ENCODE results near the gene MSI2.

The MSI2 gene

DNA sequence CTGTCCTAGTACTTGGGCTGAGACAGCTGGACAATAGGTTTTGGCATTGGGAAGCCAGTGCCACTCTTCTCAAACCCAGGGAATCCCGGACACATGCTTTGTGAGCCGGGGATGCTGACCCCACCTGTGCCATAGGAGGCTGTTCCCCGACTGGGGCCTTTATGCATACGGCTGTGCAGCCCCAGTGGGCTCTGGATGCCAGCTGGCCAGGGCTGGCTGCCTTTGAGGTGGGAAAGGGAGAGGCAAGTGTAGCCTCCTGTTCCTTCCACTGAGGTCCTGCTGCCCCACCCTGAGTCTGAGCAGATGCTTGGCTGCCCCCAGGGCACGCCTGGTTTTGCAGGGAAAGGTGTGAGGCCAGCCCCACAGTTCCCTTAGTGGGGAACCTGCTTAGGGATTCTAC, 383.1 kb downstream of the MSI2 start:
- no peaks in the 10 kb centered on the region for H3K27me3 ChIP-seq (ENCODE audit: control insufficient read depth, insufficient read depth, low read length)
- no peak overlapping the region for H3K4me3 ChIP-seq (ENCODE audit: low read length)

DNA sequence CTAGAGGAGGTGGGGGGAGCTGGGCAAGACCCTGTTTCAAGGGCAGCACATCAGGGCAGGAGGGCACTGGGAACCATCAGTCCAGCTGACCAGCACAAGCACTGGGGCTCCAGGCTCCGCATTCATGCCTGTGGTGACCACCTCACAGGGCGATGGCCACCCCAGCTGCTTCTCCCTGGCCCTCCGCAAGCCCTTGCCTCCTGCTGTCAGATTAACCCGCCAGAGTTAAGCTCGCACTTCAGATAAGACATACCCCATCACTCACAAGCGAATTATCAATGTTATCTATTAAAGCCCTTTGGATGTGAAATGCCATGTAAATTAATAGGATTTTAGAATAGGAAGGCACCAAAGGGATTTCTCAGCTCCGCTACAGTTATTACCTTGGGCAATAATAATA, 383.8 kb downstream of the MSI2 start:
- Histone ChIP-seq H3K36me3 (ENCODE audit: insufficient read depth, low read length) (peaks cover 6% of the 10 kb centered on the region), H3K4me1 (ENCODE audit: control insufficient read depth, insufficient read depth, low read length) (peaks cover 32% of the 10 kb centered on the region), H3K4me2 (ENCODE audit: low read length) (no peak overlapping the region)

More for the DNA sequence above, 383.1 kb downstream of the MSI2 start:
- Histone ChIP-seq H3K9me3 (replicated peaks; ENCODE audit: low read length) (peaks cover 4% of the 10 kb centered on the region), H3K36me3 (ENCODE audit: insufficient read depth, low read length) (peaks cover 4% of the 10 kb centered on the region), H3K4me2 (ENCODE audit: low read length) (no peak overlapping the region), H3K9ac (ENCODE audit: low read depth, low read length) (no peak overlapping the region), H3K4me1 (ENCODE audit: control insufficient read depth, insufficient read depth, low read length) (peaks cover 36% of the 10 kb centered on the region)

DNA sequence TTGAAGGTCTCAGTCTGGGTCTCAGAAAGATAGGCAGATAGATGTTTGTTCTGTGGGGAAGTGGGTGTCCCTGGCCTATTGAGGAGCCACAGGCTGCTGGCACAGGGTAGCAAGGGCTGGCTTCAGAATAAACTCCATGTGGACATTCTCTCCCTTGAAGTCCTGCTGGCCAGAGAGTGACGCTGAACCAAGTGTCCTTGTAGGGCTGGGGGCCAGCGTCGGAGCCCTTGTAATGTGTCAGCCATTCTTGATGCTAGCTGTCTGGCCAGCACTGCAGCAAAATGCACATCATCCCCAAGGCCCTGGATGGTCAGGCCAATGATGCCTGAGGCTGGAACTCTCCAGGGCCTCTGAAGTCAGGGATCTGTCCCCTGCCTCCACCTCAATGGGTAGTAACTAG, 385.4 kb downstream of the MSI2 start:
- Histone ChIP-seq H3K4me3 (ENCODE audit: low read length) (no peak overlapping the region), H3K4me1 (ENCODE audit: control insufficient read depth, insufficient read depth, low read length) (peaks cover 20% of the 10 kb centered on the region), H3K36me3 (ENCODE audit: insufficient read depth, low read length) (peaks cover 6% of the 10 kb centered on the region), H3K27me3 (ENCODE audit: control insufficient read depth, insufficient read depth, low read length) (no peaks in the 10 kb centered on the region), H3K9me3 (replicated peaks; ENCODE audit: low read length) (no peaks in the 10 kb centered on the region), H3K9ac (ENCODE audit: low read depth, low read length) (no peak overlapping the region), H3K4me2 (ENCODE audit: low read length) (no peak overlapping the region)

More for the DNA sequence above, 383.8 kb downstream of the MSI2 start:
- no peaks in the 10 kb centered on the region for H3K27me3 ChIP-seq (ENCODE audit: control insufficient read depth, insufficient read depth, low read length)
- no peaks in the 10 kb centered on the region for H3K9me3 ChIP-seq (replicated peaks; ENCODE audit: low read length)
- H3K9ac ChIP-seq (ENCODE audit: low read depth, low read length), result no peak overlapping the region
- no peak overlapping the region for H3K4me3 ChIP-seq (ENCODE audit: low read length)

DNA sequence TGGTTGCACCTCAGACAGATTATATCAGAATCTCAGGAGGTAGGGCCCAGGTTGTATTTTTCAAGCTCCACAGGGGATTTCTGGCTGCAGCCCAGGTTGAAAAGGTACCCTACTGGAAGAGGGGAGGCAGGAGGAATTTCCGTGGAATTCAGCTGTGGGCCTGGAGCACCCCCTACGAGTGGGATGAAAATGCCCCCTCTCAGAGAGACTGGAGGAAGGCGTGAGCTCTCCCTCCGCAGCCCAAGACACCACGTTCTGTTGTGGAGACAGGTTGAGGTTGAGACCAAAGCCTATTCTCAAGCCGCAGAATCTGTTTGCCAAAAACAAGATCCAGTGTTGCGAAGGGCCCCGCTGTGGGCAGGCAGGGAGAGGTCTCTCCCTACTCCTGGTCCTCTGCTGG, 386.7 kb downstream of the MSI2 start:
- Histone ChIP-seq H3K4me1 (ENCODE audit: control insufficient read depth, insufficient read depth, low read length) (peaks cover 7% of the 10 kb centered on the region), H3K4me2 (ENCODE audit: low read length) (no peak overlapping the region), H3K4me3 (ENCODE audit: low read length) (no peak overlapping the region), H3K36me3 (ENCODE audit: insufficient read depth, low read length) (peaks cover 6% of the 10 kb centered on the region), H3K9ac (ENCODE audit: low read depth, low read length) (no peak overlapping the region), H3K9me3 (replicated peaks; ENCODE audit: low read length) (no peaks in the 10 kb centered on the region), H3K27me3 (ENCODE audit: control insufficient read depth, insufficient read depth, low read length) (no peaks in the 10 kb centered on the region)

DNA sequence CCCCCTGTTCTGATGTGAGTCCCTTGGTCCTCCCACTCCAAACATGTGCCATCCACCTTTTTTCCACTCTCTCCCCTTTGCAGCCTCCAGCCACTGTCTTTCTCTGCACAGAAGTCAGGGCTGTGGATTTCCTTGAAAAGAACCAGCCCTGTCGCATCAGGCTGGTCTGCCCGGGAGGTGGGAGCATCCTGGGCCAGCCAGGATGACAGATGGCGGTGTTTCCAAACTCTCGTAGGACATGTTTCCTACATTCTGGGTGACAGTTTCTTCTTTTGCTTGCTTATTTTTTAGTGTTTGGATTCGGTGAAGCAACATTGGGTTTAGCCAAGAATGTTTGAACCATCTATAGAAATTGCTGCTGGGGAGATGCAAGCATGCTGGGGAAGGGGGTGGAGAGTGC, 388.0 kb downstream of the MSI2 start:
- Histone ChIP-seq H3K27me3 (ENCODE audit: control insufficient read depth, insufficient read depth, low read length) (no peaks in the 10 kb centered on the region), H3K9me3 (replicated peaks; ENCODE audit: low read length) (no peaks in the 10 kb centered on the region), H3K36me3 (ENCODE audit: insufficient read depth, low read length) (peaks cover 6% of the 10 kb centered on the region), H3K9ac (ENCODE audit: low read depth, low read length) (no peak overlapping the region), H3K4me2 (ENCODE audit: low read length) (no peak overlapping the region), H3K4me3 (ENCODE audit: low read length) (no peak overlapping the region), H3K4me1 (ENCODE audit: control insufficient read depth, insufficient read depth, low read length) (no peaks in the 10 kb centered on the region)

DNA sequence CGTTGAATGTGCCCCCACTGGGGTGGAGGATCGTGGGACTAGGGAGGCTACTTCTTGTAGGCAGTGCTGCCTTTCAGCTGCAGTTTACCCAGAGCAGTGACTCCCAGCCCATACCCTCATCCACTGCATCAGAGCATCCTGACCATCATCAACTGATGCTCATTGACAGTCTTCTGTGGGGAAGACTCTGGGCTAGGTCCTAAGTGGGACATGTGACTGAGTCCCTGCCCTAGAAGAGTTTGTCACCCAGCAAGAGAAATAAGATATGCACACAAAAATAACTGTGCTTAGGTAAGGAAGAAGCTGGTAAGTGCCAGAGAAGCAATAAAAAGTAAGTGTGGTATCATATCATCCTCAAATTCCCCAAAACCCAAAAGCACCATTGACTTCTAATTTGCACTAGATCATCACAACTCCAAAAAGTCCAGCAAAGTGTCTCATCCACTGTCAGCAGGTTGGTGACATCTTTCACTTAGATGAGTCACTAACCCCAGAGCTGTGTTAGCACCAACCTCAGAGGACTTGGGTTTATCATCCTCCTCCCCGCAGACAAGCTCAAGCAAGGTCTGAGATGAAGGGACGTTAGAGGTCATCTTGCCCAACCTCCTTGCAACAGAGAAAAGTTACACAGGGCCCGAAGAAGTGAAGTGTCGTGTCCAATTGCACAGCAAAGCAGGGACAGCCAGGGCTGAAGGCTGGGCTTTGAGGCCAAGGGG, 389.8 kb downstream of the MSI2 start:
- Histone ChIP-seq H3K9me3 (replicated peaks; ENCODE audit: low read length) (no peaks in the 10 kb centered on the region), H3K36me3 (ENCODE audit: insufficient read depth, low read length) (peaks cover 6% of the 10 kb centered on the region), H3K4me3 (ENCODE audit: low read length) (no peak overlapping the region), H3K9ac (ENCODE audit: low read depth, low read length) (no peak overlapping the region), H3K27me3 (ENCODE audit: control insufficient read depth, insufficient read depth, low read length) (no peaks in the 10 kb centered on the region), H3K4me1 (ENCODE audit: control insufficient read depth, insufficient read depth, low read length) (no peaks in the 10 kb centered on the region), H3K4me2 (ENCODE audit: low read length) (no peak overlapping the region)

DNA sequence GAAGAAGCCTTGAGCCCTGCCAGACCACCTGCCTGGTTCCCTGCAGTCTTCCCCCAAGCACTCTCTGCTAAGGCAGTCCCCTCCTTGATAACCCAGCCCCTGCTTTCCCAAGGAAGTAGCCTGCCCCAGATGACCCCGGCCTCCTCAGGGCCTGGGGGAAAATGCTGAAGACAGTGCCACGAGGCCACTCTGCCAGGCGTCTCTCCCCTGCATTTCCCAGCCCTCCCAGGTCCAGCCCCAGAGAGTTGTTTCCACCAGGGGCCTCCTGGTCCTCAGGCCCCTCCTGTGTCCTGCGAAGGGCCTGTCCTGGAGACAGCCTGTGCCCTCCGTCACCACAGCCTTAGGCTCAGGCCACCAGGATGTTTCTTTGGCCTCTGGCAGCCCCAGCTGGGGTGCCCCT, 392.4 kb downstream of the MSI2 start:
- H3K27me3 ChIP-seq (ENCODE audit: control insufficient read depth, insufficient read depth, low read length), result no peaks in the 10 kb centered on the region
- no peaks in the 10 kb centered on the region for H3K4me1 ChIP-seq (ENCODE audit: control insufficient read depth, insufficient read depth, low read length)
- H3K4me3 ChIP-seq (ENCODE audit: low read length), result no peak overlapping the region
- H3K4me2 ChIP-seq (ENCODE audit: low read length), result no peak overlapping the region
- no peaks in the 10 kb centered on the region for H3K9me3 ChIP-seq (replicated peaks; ENCODE audit: low read length)
- peaks cover 6% of the 10 kb centered on the region for H3K36me3 ChIP-seq (ENCODE audit: insufficient read depth, low read length)
- no peak overlapping the region for H3K9ac ChIP-seq (ENCODE audit: low read depth, low read length)

DNA sequence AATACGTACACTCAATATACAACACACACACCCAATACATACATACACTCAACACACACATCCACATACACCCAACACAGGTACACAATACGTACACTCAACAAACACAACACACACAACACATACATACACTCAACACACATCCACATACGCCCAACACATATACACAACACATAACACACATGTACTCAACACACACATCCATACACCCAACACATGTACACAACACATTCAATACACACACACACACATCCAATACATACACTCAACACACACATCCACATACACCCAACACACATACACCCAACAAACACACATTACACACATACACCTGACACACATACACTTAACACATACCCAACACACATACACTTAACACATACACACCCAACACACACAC, 392.9 kb downstream of the MSI2 start:
- Histone ChIP-seq H3K4me3 (ENCODE audit: low read length) (no peak overlapping the region), H3K9me3 (replicated peaks; ENCODE audit: low read length) (no peaks in the 10 kb centered on the region), H3K4me2 (ENCODE audit: low read length) (no peak overlapping the region), H3K4me1 (ENCODE audit: control insufficient read depth, insufficient read depth, low read length) (no peaks in the 10 kb centered on the region), H3K36me3 (ENCODE audit: insufficient read depth, low read length) (peaks cover 3% of the 10 kb centered on the region), H3K9ac (ENCODE audit: low read depth, low read length) (no peak overlapping the region), H3K27me3 (ENCODE audit: control insufficient read depth, insufficient read depth, low read length) (no peaks in the 10 kb centered on the region)

DNA sequence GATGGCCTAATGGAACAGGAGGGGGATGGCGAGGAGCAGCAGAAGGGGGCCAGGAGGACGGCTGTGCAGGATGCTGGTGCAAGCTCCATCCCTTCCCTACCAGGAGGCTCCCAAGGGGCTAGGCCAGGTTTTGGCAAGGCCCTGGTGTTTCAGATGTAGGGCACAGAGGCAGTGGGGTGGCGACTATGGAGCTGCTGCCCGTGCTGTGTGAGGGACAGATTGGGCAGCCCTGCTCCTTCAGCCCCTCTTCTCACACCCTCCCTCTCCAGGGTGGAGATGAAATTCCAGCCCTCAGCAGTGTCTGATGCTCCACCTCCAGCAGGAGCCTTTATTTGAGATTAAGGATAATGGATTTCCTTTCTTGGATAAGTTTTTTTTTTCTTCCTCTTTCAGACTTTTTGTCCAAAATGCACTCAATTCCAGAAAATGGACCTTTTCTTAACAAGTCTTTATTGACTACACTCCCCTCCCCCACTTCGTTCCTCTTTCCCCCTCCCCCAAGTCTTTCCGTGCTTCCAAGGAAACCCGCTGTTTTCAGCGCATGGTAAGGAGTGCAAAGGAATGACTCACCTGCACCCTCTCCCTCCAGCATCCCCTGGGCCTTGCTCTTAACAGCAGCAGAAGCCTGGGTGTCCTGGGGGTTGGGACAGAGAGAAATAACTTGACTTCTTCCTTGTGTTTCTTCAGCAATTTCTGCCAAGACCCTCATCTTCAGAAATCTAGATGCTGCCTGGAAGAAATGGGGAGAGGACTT, 393.6 kb downstream of the MSI2 start:
- Histone ChIP-seq H3K27me3 (ENCODE audit: control insufficient read depth, insufficient read depth, low read length) (no peaks in the 10 kb centered on the region), H3K4me2 (ENCODE audit: low read length) (no peak overlapping the region), H3K36me3 (ENCODE audit: insufficient read depth, low read length) (no peaks in the 10 kb centered on the region), H3K9me3 (replicated peaks; ENCODE audit: low read length) (no peaks in the 10 kb centered on the region), H3K9ac (ENCODE audit: low read depth, low read length) (no peak overlapping the region), H3K4me1 (ENCODE audit: control insufficient read depth, insufficient read depth, low read length) (no peaks in the 10 kb centered on the region), H3K4me3 (ENCODE audit: low read length) (no peak overlapping the region)

DNA sequence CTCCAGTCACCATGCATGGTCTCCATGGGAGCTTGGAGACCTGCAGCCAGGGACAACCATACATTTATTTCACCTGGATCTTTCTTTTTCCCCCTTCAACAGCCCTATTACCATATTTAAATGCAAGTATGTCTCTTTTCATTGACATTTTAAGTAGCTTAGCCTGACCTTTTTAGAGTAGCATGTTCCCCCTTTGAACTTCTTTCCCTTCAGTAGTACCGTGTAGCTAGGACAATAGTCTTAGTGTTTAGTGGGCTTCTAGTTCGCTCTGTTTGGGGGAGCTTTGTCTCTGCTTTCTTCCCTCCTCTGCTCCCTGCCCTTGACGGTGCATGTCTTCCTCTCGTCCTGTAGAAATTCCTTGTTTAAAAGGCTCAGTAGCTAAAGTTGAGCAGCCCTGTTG, 394.2 kb downstream of the MSI2 start:
- Histone ChIP-seq H3K4me2 (ENCODE audit: low read length) (no peak overlapping the region), H3K9ac (ENCODE audit: low read depth, low read length) (no peak overlapping the region)

DNA sequence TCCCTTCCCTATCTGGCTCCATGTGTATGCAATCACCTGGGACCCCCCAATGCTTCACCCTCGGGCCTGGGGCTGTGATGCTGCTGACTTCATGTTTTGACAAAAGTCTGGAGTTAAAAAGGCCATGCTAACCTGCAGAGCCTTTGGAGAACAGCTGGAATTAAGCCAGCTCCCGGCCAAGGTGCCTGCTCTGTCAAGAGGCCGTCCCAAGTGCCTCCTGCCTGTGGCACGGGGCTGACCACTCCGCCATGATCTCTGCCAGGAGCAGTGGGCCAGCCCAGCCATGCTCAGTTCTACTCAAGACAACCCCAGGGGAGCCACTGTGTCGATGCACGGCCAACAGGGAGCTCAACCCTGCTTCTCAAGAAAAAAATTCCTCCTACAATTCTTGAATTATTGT, 395.1 kb downstream of the MSI2 start:
- Histone ChIP-seq H3K9me3 (replicated peaks; ENCODE audit: low read length) (no peaks in the 10 kb centered on the region), H3K4me3 (ENCODE audit: low read length) (no peak overlapping the region), H3K36me3 (ENCODE audit: insufficient read depth, low read length) (no peaks in the 10 kb centered on the region), H3K4me1 (ENCODE audit: control insufficient read depth, insufficient read depth, low read length) (no peaks in the 10 kb centered on the region), H3K4me2 (ENCODE audit: low read length) (no peak overlapping the region), H3K27me3 (ENCODE audit: control insufficient read depth, insufficient read depth, low read length) (no peaks in the 10 kb centered on the region), H3K9ac (ENCODE audit: low read depth, low read length) (no peak overlapping the region)

More for the DNA sequence above, 394.2 kb downstream of the MSI2 start:
- no peaks in the 10 kb centered on the region for H3K36me3 ChIP-seq (ENCODE audit: insufficient read depth, low read length)
- H3K4me3 ChIP-seq (ENCODE audit: low read length), result no peak overlapping the region
- no peaks in the 10 kb centered on the region for H3K9me3 ChIP-seq (replicated peaks; ENCODE audit: low read length)
- H3K4me1 ChIP-seq (ENCODE audit: control insufficient read depth, insufficient read depth, low read length), result no peaks in the 10 kb centered on the region
- H3K27me3 ChIP-seq (ENCODE audit: control insufficient read depth, insufficient read depth, low read length), result no peaks in the 10 kb centered on the region

DNA sequence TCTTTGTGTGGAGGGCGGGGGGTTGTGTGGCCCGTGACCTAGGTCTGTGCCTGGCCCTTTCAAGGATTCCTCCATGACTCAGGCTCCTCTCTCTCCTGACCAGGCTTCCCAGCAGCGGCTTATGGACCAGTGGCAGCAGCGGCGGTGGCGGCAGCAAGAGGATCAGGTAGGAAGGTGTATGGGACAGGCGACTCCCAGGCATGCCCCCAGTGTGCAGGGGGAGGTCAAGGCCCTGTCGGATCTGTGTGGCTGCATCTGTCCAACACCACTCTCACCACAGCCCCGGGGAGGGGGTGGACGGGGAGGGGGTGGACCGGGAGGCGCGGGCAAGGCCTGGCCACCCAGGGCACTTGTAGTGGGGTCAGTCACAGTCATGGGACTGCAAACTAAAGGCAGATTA, 395.7 kb downstream of the MSI2 start:
- H3K36me3 ChIP-seq (ENCODE audit: insufficient read depth, low read length), result peaks cover 2% of the 10 kb centered on the region
- H3K4me3 ChIP-seq (ENCODE audit: low read length), result no peak overlapping the region
- no peak overlapping the region for H3K9ac ChIP-seq (ENCODE audit: low read depth, low read length)
- H3K4me2 ChIP-seq (ENCODE audit: low read length), result no peak overlapping the region
- no peaks in the 10 kb centered on the region for H3K4me1 ChIP-seq (ENCODE audit: control insufficient read depth, insufficient read depth, low read length)
- no peaks in the 10 kb centered on the region for H3K27me3 ChIP-seq (ENCODE audit: control insufficient read depth, insufficient read depth, low read length)
- no peaks in the 10 kb centered on the region for H3K9me3 ChIP-seq (replicated peaks; ENCODE audit: low read length)

All from skeletal muscle satellite cell (primary cell).